ENCODE data around the gene CLDN7.

GRCh38 chr17:7295230-7296180, 33.2 kb upstream of the CLDN7 start:
- TF ChIP-seq POLR2A (IDR thresholded peaks at IDR 0.05; ENCODE audit: borderline replicate concordance, extremely low read depth, insufficient read depth, insufficient read length) (no peak), CTCF (IDR thresholded peaks at IDR 0.05 in 2 of 3, conservative IDR thresholded peaks at IDR 0.05 in 1 of 3; ENCODE audit: borderline replicate concordance in 1 of 3, insufficient read depth in 1 of 3, low read depth in 2 of 3, low read length in 2 of 3) (peak in 1 of 3 experiments; percentile 9; a peak in 1 of 6 replicates), MAX (IDR thresholded peaks at IDR 0.05) (no peak), EZH2 (IDR thresholded peaks at IDR 0.05) (no peak)

Measured in HCT116 (cell line).